ENCODE measurements around the gene RPIA.

- TF ChIP-seq ZNF274 (IDR thresholded peaks at IDR 0.05; ENCODE audit: low read depth, low read length): no peak
- TF ChIP-seq SUZ12 (IDR thresholded peaks at IDR 0.05; ENCODE audit: extremely low read depth, insufficient read depth, insufficient read length): no peak
Observed at GRCh38 chr2:88693911-88694414, 2.5 kb downstream of the RPIA start.

Measured in NT2/D1 (cell line).